ENCODE measurements around the gene EXOC4.

Gene EXOC4

GRCh38 chr7:133761443-133761842, 508.6 kb downstream of the EXOC4 start:
- no peak overlapping the region for H3K4me3 ChIP-seq (ENCODE audit: low read length)
- no peak for DNase-seq (ENCODE audit: low read depth)
- TF ChIP-seq CTCF (IDR thresholded peaks at IDR 0.05; ENCODE audit: insufficient read depth, low read depth, low read length, missing control alignments) = no peak

DNA sequence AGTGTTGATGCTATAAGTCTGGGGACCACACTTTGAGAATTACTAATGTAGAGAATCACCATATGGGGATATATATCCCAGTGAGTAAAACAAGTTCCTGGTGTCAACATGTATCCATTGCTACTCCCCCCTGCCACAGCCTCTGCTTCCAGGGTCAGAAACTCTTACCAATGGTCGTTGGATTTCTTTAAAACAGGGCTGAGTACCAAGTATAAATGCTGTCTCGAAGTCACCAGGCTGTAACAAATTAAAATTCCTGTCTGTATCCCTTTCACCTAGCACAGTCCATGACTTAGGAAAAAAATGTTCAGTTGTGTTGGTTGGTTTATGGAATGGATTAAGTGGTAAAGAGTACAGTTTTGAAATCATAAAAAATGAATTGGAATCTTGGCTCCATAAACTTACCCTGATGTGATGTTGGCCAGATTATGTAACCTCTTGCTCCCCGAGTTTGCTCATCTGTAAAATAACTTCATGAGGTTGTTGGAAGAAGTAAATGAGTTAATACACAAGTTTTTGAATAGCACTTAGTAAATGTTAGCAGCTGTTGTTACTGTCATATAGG, 510.3 kb downstream of the EXOC4 start:
- DNase-seq (ENCODE audit: low read depth) = no peak
- no peak overlapping the region for H3K4me3 ChIP-seq (ENCODE audit: low read length)
- TF ChIP-seq CTCF (IDR thresholded peaks at IDR 0.05; ENCODE audit: insufficient read depth, low read depth, low read length, missing control alignments) = no peak

DNA sequence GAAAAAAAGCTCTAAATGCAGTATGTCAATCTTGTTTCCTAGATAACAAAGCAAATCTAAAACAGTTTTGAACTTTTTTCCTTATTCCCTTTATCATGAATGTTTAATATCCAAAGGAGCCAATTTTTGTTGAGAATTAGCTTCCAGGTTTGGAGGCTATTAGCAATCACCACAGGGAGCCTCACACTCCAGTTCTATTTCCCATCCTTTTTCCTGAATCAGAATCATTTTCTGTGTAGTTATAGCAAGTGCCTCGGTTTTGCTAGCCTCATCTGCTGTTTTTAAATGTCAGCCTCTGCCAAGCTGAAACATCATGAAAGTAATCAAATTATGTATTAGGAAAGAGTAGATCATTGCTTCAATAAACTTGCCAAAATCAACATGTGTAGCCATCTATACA, 516.8 kb downstream of the EXOC4 start:
- DNase-seq (ENCODE audit: low read depth) = no peak
- TF ChIP-seq CTCF (IDR thresholded peaks at IDR 0.05; ENCODE audit: insufficient read depth, low read depth, low read length, missing control alignments) = no peak
- no peak overlapping the region for H3K4me3 ChIP-seq (ENCODE audit: low read length)

DNA sequence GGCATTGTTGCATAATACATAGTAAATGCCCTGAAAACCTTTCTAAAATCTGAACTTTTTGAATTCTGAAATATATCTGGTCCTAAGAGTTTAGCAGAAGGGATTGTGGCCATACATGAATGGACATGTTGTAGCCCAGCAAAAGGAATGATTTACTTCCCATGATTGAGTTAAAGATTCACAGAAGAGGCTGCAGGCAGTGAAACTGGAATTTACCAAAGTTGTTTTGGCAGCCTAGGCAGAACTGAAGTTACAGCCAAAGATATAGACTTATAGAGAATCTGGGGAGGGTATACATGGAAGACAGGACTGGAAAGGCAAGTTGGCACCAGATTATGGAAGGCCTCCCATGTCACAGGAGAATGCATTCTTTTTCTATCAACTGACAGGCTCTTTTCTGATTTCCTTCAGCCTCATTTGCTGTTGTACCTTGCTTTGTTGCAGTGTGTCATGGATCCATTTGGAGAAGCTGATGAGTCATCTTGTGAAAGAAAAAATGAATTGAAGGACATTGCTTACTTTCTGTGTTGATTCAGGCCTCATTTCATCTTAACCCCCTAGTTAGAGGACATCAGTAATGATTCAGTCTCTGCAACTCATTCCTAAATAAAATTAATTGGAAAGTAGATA, 518.1 kb downstream of the EXOC4 start:
- no peak for TF ChIP-seq CTCF (IDR thresholded peaks at IDR 0.05; ENCODE audit: insufficient read depth, low read depth, low read length, missing control alignments)
- DNase-seq (ENCODE audit: low read depth) = peak; percentile 74
- H3K4me3 ChIP-seq (ENCODE audit: low read length) = no peak overlapping the region

- no peak overlapping the region for H3K4me3 ChIP-seq (ENCODE audit: low read length)
- peak; percentile 67 for DNase-seq (ENCODE audit: low read depth)
- no peak for TF ChIP-seq CTCF (IDR thresholded peaks at IDR 0.05; ENCODE audit: insufficient read depth, low read depth, low read length, missing control alignments)
Measured at GRCh38 chr7:133771788-133772419, 519.0 kb downstream of the EXOC4 start.

GRCh38 chr7:133773601-133774000, 520.7 kb downstream of the EXOC4 start:
- H3K4me3 ChIP-seq (ENCODE audit: low read length) = no peak overlapping the region
- TF ChIP-seq CTCF (IDR thresholded peaks at IDR 0.05; ENCODE audit: insufficient read depth, low read depth, low read length, missing control alignments) = no peak
- DNase-seq (ENCODE audit: low read depth) = no peak
